Effector memory CD8-positive, alpha-beta T cell (primary cell): ENCODE data around the gene KLF12.

Experiments
- ATAC-seq: fragments of 150-1000 bp; cut with Tn5 transposase; replicated peaks from 2 replicates; pipeline ENCODE4 v1.10.0; 2021; ENCODE audit warnings: mild to moderate bottlenecking, moderate library complexity
- DNase-seq, 3 experiments: peaks; one replicate each; pipeline ENCODE4 v3.0.0; 2021
- H3K27ac Mint-ChIP-seq, 2 donors: one replicate each; pipeline ENCODE4 v1.8.0; 2022; ENCODE audit warnings: mild to moderate bottlenecking in 2 of 2, mixed read lengths in 2 of 2, moderate library complexity in 2 of 2
- H3K27me3 Mint-ChIP-seq, 2 donors: one replicate each; pipeline ENCODE4 v1.8.0; 2022; ENCODE audit warnings: mixed read lengths in 2 of 2
- H3K36me3 Mint-ChIP-seq: one replicate; pipeline ENCODE4 v1.8.0; 2022; ENCODE audit warnings: mild to moderate bottlenecking, moderate library complexity, mixed read lengths; ENCODE audit not compliant: insufficient read depth
- H3K4me1 Mint-ChIP-seq, 2 donors: one replicate each; pipeline ENCODE4 v1.8.0; 2022; ENCODE audit warnings: low read depth in 2 of 2, mixed read lengths in 2 of 2
- H3K4me3 Mint-ChIP-seq, 2 donors: one replicate each; pipeline ENCODE4 v1.8.0; 2022; ENCODE audit warnings: mild to moderate bottlenecking in 2 of 2, mixed read lengths in 2 of 2, moderate library complexity in 2 of 2
- H3K9me3 Mint-ChIP-seq, 2 donors: one replicate each; pipeline ENCODE4 v1.8.0; 2022; ENCODE audit warnings: mixed read lengths in 2 of 2
- total RNA-seq, 9 experiments: gene quantifications; one replicate each; lab custom pipeline; 2026; lab: John Stamatoyannopoulos, UW

The KLF12 gene
- 60.8 to 301 (median 210) reads per million in 9 experiments for total RNA-seq

GRCh38 chr13:74134221-74134776 lies at the start of gene KLF12:
TSS of gene KLF12 (minus strand) at chr13:74134404.
- H3K4me1 Mint-ChIP-seq: peaks cover 23 to 24% of the 10 kb centered on the region in 2 donors
- ATAC-seq: peak; percentile 63
- H3K27me3 Mint-ChIP-seq: no peaks in the 10 kb centered on the region
- no peak within 1 kb of the TSS for H3K4me3 Mint-ChIP-seq
- no peak within 1 kb of the TSS for H3K27ac Mint-ChIP-seq
- peaks cover 45% of the 10 kb centered on the region for H3K36me3 Mint-ChIP-seq
- H3K9me3 Mint-ChIP-seq: no peaks in the 10 kb centered on the region
- DNase-seq: peak; percentile 88 to 93 (median 91)

- no peaks in the 10 kb centered on the region for H3K27me3 Mint-ChIP-seq
- DNase-seq: no peak
- H3K9me3 Mint-ChIP-seq: no peaks in the 10 kb centered on the region
- H3K4me3 Mint-ChIP-seq: no peak overlapping the region
- H3K4me1 Mint-ChIP-seq: no peaks in the 10 kb centered on the region
- ATAC-seq: no peak
- no peaks in the 10 kb centered on the region for H3K36me3 Mint-ChIP-seq
- H3K27ac Mint-ChIP-seq: no peak overlapping the region
These were observed 48.3 kb upstream of the KLF12 start for GRCh38 chr13:74182491-74182890.

GRCh38 chr13:74174810-74175209 lies 40.6 kb upstream of the KLF12 start:
- H3K36me3 Mint-ChIP-seq: peaks cover 3% of the 10 kb centered on the region
- peak overlapping the region; percentile 36 to 48 for H3K4me3 Mint-ChIP-seq
- peak overlapping the region in 1 of 2 donors; percentile 81 for H3K27ac Mint-ChIP-seq
- H3K27me3 Mint-ChIP-seq: peaks cover 6 to 8% of the 10 kb centered on the region in 2 donors
- peak; percentile 13 to 22 (median 14) for DNase-seq
- ATAC-seq: peak; percentile 98
- peaks cover 9 to 23% of the 10 kb centered on the region in 2 donors for H3K4me1 Mint-ChIP-seq
- no peaks in the 10 kb centered on the region for H3K9me3 Mint-ChIP-seq

GRCh38 chr13:74173822-74174221 lies 39.6 kb upstream of the KLF12 start:
- no peak overlapping the region for H3K27ac Mint-ChIP-seq
- peaks cover 6 to 8% of the 10 kb centered on the region in 2 donors for H3K27me3 Mint-ChIP-seq
- H3K36me3 Mint-ChIP-seq: peaks cover 3% of the 10 kb centered on the region
- peaks cover 9 to 23% of the 10 kb centered on the region in 2 donors for H3K4me1 Mint-ChIP-seq
- no peak overlapping the region for H3K4me3 Mint-ChIP-seq
- no peak for ATAC-seq
- H3K9me3 Mint-ChIP-seq: no peaks in the 10 kb centered on the region
- no peak for DNase-seq

GRCh38 chr13:74171641-74172040 lies 37.4 kb upstream of the KLF12 start:
- Mint-ChIP-seq H3K9me3 (no peaks in the 10 kb centered on the region), H3K36me3 (peaks cover 3% of the 10 kb centered on the region)
- no peak for DNase-seq

GRCh38 chr13:74169676-74170075 lies 35.5 kb upstream of the KLF12 start:
- DNase-seq (no peak), ATAC-seq (no peak)
- Mint-ChIP-seq H3K27me3 (peaks cover 10 to 15% of the 10 kb centered on the region in 2 donors), H3K27ac (no peak overlapping the region), H3K36me3 (peaks cover 1% of the 10 kb centered on the region), H3K4me1 (peaks cover 5 to 11% of the 10 kb centered on the region in 2 donors), H3K4me3 (no peak overlapping the region), H3K9me3 (no peaks in the 10 kb centered on the region)

More at GRCh38 chr13:74171641-74172040, 37.4 kb upstream of the KLF12 start:
- no peak overlapping the region for H3K27ac Mint-ChIP-seq
- H3K4me3 Mint-ChIP-seq: no peak overlapping the region
- H3K4me1 Mint-ChIP-seq: peaks cover 9 to 23% of the 10 kb centered on the region in 2 donors
- peaks cover 16 to 22% of the 10 kb centered on the region in 2 donors for H3K27me3 Mint-ChIP-seq
- no peak for ATAC-seq

GRCh38 chr13:74168263-74168675 lies 34.1 kb upstream of the KLF12 start:
- no peaks in the 10 kb centered on the region for H3K36me3 Mint-ChIP-seq
- ATAC-seq: no peak
- peaks cover 10 to 15% of the 10 kb centered on the region in 2 donors for H3K27me3 Mint-ChIP-seq
- no peak overlapping the region for H3K27ac Mint-ChIP-seq
- H3K9me3 Mint-ChIP-seq: no peaks in the 10 kb centered on the region
- DNase-seq: no peak
- H3K4me3 Mint-ChIP-seq: no peak overlapping the region
- peaks cover 0 to 2% of the 10 kb centered on the region in 2 donors for H3K4me1 Mint-ChIP-seq

- Mint-ChIP-seq H3K4me3 (no peak overlapping the region), H3K36me3 (no peaks in the 10 kb centered on the region), H3K27ac (no peak overlapping the region), H3K4me1 (no peaks in the 10 kb centered on the region), H3K9me3 (no peaks in the 10 kb centered on the region), H3K27me3 (peaks cover 10 to 15% of the 10 kb centered on the region in 2 donors)
- ATAC-seq: no peak
- DNase-seq: no peak
These were observed 32.2 kb upstream of the KLF12 start for GRCh38 chr13:74166261-74167004.

GRCh38 chr13:74162782-74163181 lies 28.6 kb upstream of the KLF12 start:
- no peak for DNase-seq
- peaks cover 6% of the 10 kb centered on the region in 2 donors for H3K27me3 Mint-ChIP-seq
- no peaks in the 10 kb centered on the region for H3K9me3 Mint-ChIP-seq
- peaks cover 0 to 2% of the 10 kb centered on the region in 2 donors for H3K4me1 Mint-ChIP-seq
- H3K36me3 Mint-ChIP-seq: no peaks in the 10 kb centered on the region
- no peak for ATAC-seq
- H3K4me3 Mint-ChIP-seq: no peak overlapping the region
- no peak overlapping the region for H3K27ac Mint-ChIP-seq

- peaks cover 0 to 2% of the 10 kb centered on the region in 2 donors for H3K4me1 Mint-ChIP-seq
- peaks cover 5 to 8% of the 10 kb centered on the region in 2 donors for H3K27me3 Mint-ChIP-seq
- DNase-seq (no peak), ATAC-seq (no peak)
- H3K9me3 Mint-ChIP-seq: no peaks in the 10 kb centered on the region
- H3K36me3 Mint-ChIP-seq: no peaks in the 10 kb centered on the region
- H3K4me3 Mint-ChIP-seq: no peak overlapping the region
- no peak overlapping the region for H3K27ac Mint-ChIP-seq
These were observed 27.9 kb upstream of the KLF12 start for GRCh38 chr13:74162135-74162534.

- no peaks in the 10 kb centered on the region for H3K36me3 Mint-ChIP-seq
- H3K9me3 Mint-ChIP-seq: no peaks in the 10 kb centered on the region
- H3K4me3 Mint-ChIP-seq: no peak overlapping the region
- peaks cover 0 to 21% of the 10 kb centered on the region in 2 donors for H3K27me3 Mint-ChIP-seq
- ATAC-seq (no peak), DNase-seq (no peak)
- H3K27ac Mint-ChIP-seq: no peak overlapping the region
- peaks cover 0 to 2% of the 10 kb centered on the region in 2 donors for H3K4me1 Mint-ChIP-seq
These were observed 24.6 kb upstream of the KLF12 start for GRCh38 chr13:74158571-74159352.

GRCh38 chr13:74158028-74158427 lies 23.8 kb upstream of the KLF12 start:
- no peak for DNase-seq
- Mint-ChIP-seq H3K9me3 (no peaks in the 10 kb centered on the region), H3K4me3 (no peak overlapping the region), H3K4me1 (peaks cover 0 to 2% of the 10 kb centered on the region in 2 donors), H3K36me3 (no peaks in the 10 kb centered on the region), H3K27me3 (peaks cover 0 to 21% of the 10 kb centered on the region in 2 donors), H3K27ac (no peak overlapping the region)
- no peak for ATAC-seq

GRCh38 chr13:74154981-74155380 lies 20.8 kb upstream of the KLF12 start:
- ATAC-seq (no peak), DNase-seq (no peak)
- no peaks in the 10 kb centered on the region for H3K9me3 Mint-ChIP-seq
- H3K27me3 Mint-ChIP-seq: peaks cover 0 to 21% of the 10 kb centered on the region in 2 donors
- no peak overlapping the region for H3K27ac Mint-ChIP-seq
- peaks cover 0 to 2% of the 10 kb centered on the region in 2 donors for H3K4me1 Mint-ChIP-seq
- no peak overlapping the region for H3K4me3 Mint-ChIP-seq
- H3K36me3 Mint-ChIP-seq: no peaks in the 10 kb centered on the region
